ENCODE measurements around the gene DYSF.
A peak's percentile ranks its signal among the peaks of the same experiment; 100 is the strongest.

DYSF gene

DNA sequence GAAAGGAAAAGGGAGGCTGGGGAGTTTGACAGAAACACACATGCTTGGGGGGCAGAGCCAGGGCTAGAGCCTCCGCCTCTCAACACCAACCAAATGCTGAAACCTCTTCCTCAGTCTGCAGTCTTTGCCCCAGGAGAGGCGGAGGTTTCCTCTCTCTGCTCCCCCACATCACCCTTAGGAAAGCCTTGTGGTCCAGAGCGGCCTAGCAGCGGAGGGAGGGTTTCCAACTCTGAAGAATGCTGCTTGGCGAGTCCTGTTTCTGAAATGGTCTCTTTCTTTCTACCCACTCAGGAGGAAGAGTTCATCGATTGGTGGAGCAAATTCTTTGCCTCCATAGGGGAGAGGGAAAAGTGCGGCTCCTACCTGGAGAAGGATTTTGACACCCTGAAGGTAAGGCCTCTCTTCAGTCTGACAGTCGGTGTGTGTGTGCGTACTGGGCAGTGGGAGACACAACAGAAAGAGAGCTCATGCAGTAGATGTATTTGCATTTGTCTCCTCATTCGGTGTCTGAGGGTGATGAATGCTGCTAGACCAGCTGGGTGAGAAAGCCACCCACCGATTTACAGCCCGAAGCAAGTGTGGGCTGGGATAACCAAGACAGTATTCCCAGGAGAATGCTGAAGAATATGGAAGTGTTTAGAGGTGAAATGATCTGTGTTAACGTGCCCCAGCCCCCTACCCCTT, 190.5 kb downstream of the DYSF start:
- TF ChIP-seq TAF1 (IDR thresholded peaks at IDR 0.05; ENCODE audit: low read depth): no peak
- TF ChIP-seq TCF12 (IDR thresholded peaks at IDR 0.05; ENCODE audit: low read depth): no peak
- no peak for TF ChIP-seq EP300 (IDR thresholded peaks at IDR 0.05; ENCODE audit: borderline replicate concordance)
- no peak for TF ChIP-seq CREB1 (IDR thresholded peaks at IDR 0.05; ENCODE audit: low read depth)
- TF ChIP-seq, protein P1, sequence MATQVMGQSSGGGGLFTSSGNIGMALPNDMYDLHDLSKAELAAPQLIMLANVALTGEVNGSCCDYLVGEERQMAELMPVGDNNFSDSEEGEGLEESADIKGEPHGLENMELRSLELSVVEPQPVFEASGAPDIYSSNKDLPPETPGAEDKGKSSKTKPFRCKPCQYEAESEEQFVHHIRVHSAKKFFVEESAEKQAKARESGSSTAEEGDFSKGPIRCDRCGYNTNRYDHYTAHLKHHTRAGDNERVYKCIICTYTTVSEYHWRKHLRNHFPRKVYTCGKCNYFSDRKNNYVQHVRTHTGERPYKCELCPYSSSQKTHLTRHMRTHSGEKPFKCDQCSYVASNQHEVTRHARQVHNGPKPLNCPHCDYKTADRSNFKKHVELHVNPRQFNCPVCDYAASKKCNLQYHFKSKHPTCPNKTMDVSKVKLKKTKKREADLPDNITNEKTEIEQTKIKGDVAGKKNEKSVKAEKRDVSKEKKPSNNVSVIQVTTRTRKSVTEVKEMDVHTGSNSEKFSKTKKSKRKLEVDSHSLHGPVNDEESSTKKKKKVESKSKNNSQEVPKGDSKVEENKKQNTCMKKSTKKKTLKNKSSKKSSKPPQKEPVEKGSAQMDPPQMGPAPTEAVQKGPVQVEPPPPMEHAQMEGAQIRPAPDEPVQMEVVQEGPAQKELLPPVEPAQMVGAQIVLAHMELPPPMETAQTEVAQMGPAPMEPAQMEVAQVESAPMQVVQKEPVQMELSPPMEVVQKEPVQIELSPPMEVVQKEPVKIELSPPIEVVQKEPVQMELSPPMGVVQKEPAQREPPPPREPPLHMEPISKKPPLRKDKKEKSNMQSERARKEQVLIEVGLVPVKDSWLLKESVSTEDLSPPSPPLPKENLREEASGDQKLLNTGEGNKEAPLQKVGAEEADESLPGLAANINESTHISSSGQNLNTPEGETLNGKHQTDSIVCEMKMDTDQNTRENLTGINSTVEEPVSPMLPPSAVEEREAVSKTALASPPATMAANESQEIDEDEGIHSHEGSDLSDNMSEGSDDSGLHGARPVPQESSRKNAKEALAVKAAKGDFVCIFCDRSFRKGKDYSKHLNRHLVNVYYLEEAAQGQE (IDR thresholded peaks at IDR 0.05; ENCODE audit: low read depth): no peak
- no peak for TF ChIP-seq TEAD4 (IDR thresholded peaks at IDR 0.05)

GRCh38 chr2:71646028-71646427, 192.7 kb downstream of the DYSF start:
- no peak; the same call in 1 of the 2 replicates for TF ChIP-seq RAD21 (IDR thresholded peaks at IDR 0.05; ENCODE audit: low read depth)
- no peak for TF ChIP-seq EGR1 (IDR thresholded peaks at IDR 0.05)
- TF ChIP-seq YY1 (IDR thresholded peaks at IDR 0.05; ENCODE audit: low read depth): no peak
- TF ChIP-seq TCF12 (IDR thresholded peaks at IDR 0.05; ENCODE audit: low read depth): peak; percentile 26; the same call in 1 of the 2 replicates
- TF ChIP-seq TAF1 (IDR thresholded peaks at IDR 0.05; ENCODE audit: low read depth): no peak
- no peak for TF ChIP-seq CREB1 (IDR thresholded peaks at IDR 0.05; ENCODE audit: low read depth)
- peak; percentile 90 for TF ChIP-seq NFIC (IDR thresholded peaks at IDR 0.05)
- TF ChIP-seq USF1 (IDR thresholded peaks at IDR 0.05): no peak
- no peak for TF ChIP-seq CEBPB (IDR thresholded peaks at IDR 0.05)
- TF ChIP-seq, protein P2, sequence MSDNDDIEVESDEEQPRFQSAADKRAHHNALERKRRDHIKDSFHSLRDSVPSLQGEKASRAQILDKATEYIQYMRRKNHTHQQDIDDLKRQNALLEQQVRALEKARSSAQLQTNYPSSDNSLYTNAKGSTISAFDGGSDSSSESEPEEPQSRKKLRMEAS (IDR thresholded peaks at IDR 0.05): 0 out of 2 replicates have a peak, but pooled peaks have one; percentile 21
- peak; percentile 70 for TF ChIP-seq TEAD4 (IDR thresholded peaks at IDR 0.05)
- TF ChIP-seq, protein P1 (IDR thresholded peaks at IDR 0.05; ENCODE audit: low read depth): no peak
- TF ChIP-seq FOXM1 (IDR thresholded peaks at IDR 0.05; ENCODE audit: borderline replicate concordance, low read depth): no peak
- peak; percentile 58; the same call in 1 of the 2 replicates for TF ChIP-seq EP300 (IDR thresholded peaks at IDR 0.05; ENCODE audit: borderline replicate concordance)
- TF ChIP-seq ZBTB7A (IDR thresholded peaks at IDR 0.05; ENCODE audit: low read depth): no peak

- TF ChIP-seq USF1 (IDR thresholded peaks at IDR 0.05) (no peak), CREB1 (IDR thresholded peaks at IDR 0.05; ENCODE audit: low read depth) (no peak), NFIC (IDR thresholded peaks at IDR 0.05) (no peak), ZBTB7A (IDR thresholded peaks at IDR 0.05; ENCODE audit: low read depth) (no peak), EP300 (IDR thresholded peaks at IDR 0.05; ENCODE audit: borderline replicate concordance) (no peak), CEBPB (IDR thresholded peaks at IDR 0.05) (no peak), TCF12 (IDR thresholded peaks at IDR 0.05; ENCODE audit: low read depth) (no peak), FOXM1 (IDR thresholded peaks at IDR 0.05; ENCODE audit: borderline replicate concordance, low read depth) (no peak), TAF1 (IDR thresholded peaks at IDR 0.05; ENCODE audit: low read depth) (no peak), TEAD4 (IDR thresholded peaks at IDR 0.05) (no peak), YY1 (IDR thresholded peaks at IDR 0.05; ENCODE audit: low read depth) (no peak), EGR1 (IDR thresholded peaks at IDR 0.05) (no peak), RAD21 (IDR thresholded peaks at IDR 0.05; ENCODE audit: low read depth) (no peak)
- TF ChIP-seq, protein P1 (IDR thresholded peaks at IDR 0.05; ENCODE audit: low read depth): no peak
- TF ChIP-seq, protein P2 (IDR thresholded peaks at IDR 0.05): no peak
Measured at GRCh38 chr2:71647356-71647755, 194.0 kb downstream of the DYSF start.

DNA sequence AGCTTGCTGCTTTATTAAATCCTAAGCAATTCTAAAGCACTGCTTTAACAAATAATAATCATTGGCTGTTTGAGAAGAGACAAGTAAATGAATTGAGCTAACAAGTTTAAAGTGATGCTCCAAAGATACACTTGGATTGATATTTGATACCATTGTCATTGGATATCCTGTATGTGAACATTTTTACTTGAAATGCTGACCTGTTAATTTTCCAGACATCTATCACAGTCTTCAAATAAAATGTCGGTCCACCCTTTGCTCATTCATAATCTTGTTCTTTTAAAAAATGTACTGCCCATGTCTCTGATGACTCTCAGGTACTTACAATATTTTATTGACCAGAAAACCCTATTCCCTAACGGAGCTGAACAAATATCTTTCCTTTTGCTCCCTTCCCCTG, 202.1 kb downstream of the DYSF start:
- no peak for TF ChIP-seq CREB1 (IDR thresholded peaks at IDR 0.05; ENCODE audit: low read depth)
- no peak for TF ChIP-seq EGR1 (IDR thresholded peaks at IDR 0.05)
- TF ChIP-seq, protein P2 (IDR thresholded peaks at IDR 0.05): no peak
- TF ChIP-seq CEBPB (IDR thresholded peaks at IDR 0.05): no peak
- TF ChIP-seq RAD21 (IDR thresholded peaks at IDR 0.05; ENCODE audit: low read depth): no peak
- TF ChIP-seq USF1 (IDR thresholded peaks at IDR 0.05): no peak
- TF ChIP-seq EP300 (IDR thresholded peaks at IDR 0.05; ENCODE audit: borderline replicate concordance): no peak
- no peak for TF ChIP-seq TAF1 (IDR thresholded peaks at IDR 0.05; ENCODE audit: low read depth)
- no peak for TF ChIP-seq TEAD4 (IDR thresholded peaks at IDR 0.05)
- no peak for TF ChIP-seq NFIC (IDR thresholded peaks at IDR 0.05)
- no peak for TF ChIP-seq YY1 (IDR thresholded peaks at IDR 0.05; ENCODE audit: low read depth)
- TF ChIP-seq ZBTB7A (IDR thresholded peaks at IDR 0.05; ENCODE audit: low read depth): no peak
- no peak for TF ChIP-seq FOXM1 (IDR thresholded peaks at IDR 0.05; ENCODE audit: borderline replicate concordance, low read depth)
- TF ChIP-seq, protein P1 (IDR thresholded peaks at IDR 0.05; ENCODE audit: low read depth): no peak
- TF ChIP-seq TCF12 (IDR thresholded peaks at IDR 0.05; ENCODE audit: low read depth): no peak
